GM12872 (cell line): ENCODE results near the gene KLF2.
A peak's percentile ranks its signal among the peaks of the same experiment; 100 is the strongest.

Experiments used
- TF ChIP-seq, protein P1 (sequence below): IDR thresholded peaks from 3 replicates; pipeline ENCODE4 v1.5.1; 2011; ENCODE audit warnings: low read depth, mild to moderate bottlenecking, low read length, moderate library complexity; ENCODE audit not compliant: insufficient read depth

KLF2 gene

DNA sequence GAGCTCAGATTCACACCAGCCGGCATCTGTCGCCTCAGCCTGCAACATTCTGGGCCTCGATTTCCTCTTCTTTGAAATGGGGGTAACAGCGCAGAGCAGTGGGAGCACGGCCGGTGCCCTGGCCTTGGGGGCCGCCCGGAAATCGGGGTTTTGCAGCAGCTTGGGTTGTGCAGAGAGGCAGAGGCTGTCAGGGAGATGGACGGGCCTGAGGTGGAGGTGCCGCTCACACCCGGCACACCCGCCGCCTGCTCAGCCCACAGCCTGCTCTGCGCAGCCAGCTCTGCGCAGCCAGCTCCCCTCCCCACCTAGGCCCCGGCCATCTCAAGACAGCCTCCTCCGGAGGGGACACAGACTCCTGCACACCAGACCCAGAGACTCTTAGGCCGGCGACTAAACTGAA is 10.6 kb downstream of the KLF2 start:
- TF ChIP-seq, protein P1, sequence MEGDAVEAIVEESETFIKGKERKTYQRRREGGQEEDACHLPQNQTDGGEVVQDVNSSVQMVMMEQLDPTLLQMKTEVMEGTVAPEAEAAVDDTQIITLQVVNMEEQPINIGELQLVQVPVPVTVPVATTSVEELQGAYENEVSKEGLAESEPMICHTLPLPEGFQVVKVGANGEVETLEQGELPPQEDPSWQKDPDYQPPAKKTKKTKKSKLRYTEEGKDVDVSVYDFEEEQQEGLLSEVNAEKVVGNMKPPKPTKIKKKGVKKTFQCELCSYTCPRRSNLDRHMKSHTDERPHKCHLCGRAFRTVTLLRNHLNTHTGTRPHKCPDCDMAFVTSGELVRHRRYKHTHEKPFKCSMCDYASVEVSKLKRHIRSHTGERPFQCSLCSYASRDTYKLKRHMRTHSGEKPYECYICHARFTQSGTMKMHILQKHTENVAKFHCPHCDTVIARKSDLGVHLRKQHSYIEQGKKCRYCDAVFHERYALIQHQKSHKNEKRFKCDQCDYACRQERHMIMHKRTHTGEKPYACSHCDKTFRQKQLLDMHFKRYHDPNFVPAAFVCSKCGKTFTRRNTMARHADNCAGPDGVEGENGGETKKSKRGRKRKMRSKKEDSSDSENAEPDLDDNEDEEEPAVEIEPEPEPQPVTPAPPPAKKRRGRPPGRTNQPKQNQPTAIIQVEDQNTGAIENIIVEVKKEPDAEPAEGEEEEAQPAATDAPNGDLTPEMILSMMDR: no peak

DNA sequence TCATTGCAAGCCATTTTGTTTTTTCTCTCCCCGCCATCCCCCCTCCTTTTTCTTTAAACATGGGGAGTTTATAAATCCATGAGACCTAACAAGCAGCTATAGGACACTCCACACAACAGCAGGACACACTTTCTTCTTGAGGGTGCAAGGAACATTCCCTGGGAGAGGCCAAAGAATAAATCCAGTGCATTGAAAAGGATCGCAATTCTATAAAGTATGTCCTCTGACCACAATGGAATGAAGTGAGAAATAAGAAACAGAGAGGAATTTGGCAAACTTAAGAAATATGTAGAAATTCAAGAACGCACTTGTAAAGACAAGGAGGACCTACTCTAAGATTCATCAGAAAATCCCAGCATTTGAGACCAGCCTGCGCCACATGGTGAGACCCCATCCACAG is 11.9 kb downstream of the KLF2 start:
- TF ChIP-seq, protein P1: no peak

DNA sequence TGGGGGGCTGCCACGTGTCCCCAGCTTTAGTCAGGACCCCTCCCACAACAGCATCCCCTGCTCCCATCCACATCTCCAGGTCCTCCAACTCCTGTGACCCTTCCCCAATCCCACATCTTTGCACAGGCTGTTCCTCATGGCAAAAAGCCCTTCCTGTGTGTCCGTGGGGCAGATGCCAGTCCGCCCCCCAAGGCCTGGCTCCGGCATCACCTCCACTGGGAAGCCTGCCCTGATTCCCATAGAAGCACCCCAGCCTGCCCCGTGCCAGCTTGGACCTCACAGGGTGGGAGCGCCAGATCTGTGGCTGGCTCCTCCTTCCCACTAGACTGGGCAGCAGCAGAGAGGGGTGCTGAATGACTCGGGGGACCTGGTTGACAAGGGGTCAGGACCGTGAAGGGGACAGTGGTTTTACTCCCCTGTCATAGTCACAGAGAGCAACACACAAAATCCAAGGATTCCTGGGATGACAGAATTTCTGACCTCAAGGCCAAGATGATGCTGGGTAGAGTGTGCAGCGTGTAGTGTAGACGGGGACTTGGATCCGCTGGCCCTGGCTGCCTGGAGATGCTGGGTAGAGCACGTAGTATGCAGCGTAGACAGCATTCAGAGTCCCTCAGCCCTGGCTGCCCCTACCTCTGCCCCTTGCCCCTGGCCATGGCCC is 13.3 kb downstream of the KLF2 start:
- TF ChIP-seq, protein P1: no peak

DNA sequence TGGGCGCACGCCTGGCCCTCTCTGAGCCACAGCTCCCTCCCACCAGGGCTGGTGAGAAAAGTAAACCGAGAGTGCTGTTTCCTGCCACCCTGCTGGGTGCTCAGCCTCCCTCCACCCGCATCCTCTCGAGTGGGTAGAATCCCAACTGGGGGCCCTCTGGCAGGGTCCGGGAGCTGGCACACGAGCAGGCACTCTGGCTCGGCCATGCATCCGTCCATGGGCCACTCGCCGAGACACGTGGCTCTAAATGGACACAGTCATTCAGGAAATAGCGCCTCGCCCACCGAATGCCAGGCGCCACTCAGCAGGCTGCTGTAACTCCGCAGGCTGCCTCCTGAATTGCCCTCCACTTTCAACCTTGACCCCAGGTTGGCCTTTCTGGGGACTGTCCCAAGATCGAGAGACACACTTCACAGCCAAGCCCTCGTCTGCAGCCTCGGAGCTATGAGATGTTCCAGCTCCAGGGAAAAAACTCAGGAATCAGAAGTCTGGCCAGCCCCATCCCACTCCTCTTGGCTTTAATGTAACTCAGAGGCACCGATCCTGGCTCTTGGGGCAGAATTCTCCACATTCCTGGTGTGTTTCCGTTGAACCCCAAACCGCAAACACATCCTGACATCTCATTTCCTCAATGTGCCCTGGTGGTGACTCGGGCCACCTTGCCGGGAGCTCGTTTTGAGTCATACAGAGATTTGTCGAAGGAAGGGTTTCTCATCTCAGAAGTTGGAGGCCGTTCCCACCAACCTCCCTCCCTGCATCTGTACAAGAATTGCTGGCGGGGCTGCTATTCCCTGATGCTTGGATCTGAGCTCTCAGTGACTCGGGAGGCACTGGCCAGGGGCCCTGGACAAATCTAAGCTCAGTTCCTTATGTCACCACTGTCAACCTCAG is 14.1 kb downstream of the KLF2 start:
- TF ChIP-seq, protein P1: peak; percentile 15; the same call in 1 of the 3 replicates

DNA sequence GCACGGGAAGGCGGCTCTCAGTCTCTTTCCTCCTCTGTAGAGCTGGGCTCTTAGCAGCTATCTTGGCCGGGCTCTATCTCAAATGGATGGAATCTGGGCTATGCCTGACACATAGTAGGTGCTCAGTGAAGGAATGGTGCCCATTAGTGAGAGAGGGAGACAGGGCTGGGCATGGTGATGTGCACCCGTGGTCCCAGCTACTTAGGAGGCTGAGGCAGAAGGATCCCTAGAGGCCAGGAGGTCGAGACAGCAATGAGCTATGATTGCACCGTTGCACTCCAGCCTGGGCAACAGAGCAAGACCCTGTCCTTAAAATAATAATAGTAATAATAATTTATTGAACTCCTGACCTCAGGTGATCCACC is 14.7 kb downstream of the KLF2 start:
- TF ChIP-seq, protein P1: no peak

DNA sequence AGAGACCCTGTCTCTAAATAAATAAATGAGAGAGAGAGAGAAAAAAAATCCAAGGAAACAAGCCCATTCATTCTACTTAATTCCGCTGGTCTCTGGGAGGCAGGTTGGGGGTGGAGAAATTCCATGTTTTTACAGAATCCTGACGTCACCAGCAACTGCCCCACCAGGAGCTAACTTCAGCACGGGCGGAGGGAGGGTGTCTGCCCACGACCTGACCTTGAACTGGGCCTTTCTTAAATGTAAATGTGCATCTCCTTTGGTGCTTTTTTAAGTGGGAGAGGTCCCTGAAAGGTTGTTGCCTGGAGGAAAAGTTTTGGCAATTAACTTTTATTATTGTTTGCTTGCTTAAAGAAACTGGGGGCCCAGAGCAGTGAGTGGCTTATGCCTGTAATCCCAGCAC is 15.5 kb downstream of the KLF2 start:
- TF ChIP-seq, protein P1: no peak

DNA sequence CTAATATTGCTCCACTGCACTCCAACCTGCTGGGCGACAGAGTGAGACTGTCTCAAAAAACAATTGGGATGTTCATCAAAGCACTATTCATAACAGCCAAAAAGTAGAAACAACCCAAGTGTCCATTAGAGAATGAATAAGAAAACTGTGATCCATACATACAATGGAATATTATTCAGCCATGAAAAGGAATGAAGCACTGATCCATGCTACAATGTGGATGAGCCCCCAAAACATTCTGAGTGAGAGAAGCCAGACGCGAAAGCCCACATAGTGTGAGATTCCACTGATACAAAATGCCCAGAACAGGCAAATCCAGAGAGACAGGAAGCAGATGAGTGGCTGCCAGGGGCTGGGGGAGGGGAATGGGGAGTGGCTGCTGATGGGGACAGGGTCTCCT is 16.0 kb downstream of the KLF2 start:
- TF ChIP-seq, protein P1: no peak
